Measurements from ENCODE around the gene GSDME.
A peak's percentile ranks its signal among the peaks of the same experiment; 100 is the strongest.

The GSDME gene

GRCh38 chr7:24701261-24702235, 55.7 kb downstream of the GSDME start:
- DNase-seq, result no peak

- no peak for DNase-seq
Observed at GRCh38 chr7:24700521-24701260, 56.6 kb downstream of the GSDME start.

DNA sequence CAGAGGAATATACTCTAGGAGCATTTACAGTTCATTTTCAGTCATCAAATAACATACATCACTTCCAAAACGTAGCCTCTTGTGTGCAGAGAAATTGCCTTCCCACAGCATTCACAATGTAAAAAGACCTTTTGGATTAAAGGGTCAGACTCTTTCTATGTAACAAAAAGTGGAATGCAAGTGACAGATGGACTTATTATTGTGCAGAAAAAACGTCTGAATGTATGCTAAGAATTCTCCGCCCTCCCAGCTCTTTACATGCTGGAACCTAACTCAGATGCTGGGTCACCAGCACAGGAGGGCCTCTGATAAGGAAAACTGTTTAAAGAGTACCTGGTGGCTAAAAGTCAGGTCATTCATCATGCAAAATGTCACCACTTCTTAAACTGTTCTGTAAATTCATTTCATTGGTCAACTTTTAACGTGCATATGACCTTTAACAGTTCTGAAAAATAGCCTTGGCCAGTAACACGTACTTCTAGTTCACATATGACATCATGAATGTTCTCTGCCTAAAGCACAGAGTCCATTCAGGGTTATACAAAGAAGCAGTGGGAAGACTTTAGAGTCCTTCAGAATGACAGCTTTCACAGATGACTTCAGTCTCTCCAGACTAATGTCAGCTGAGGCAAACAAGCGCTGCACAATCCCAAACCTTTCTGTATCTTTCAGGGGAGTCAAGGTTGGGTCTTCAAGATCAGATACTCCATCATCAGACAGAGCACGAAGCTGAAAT, 58.6 kb downstream of the GSDME start:
- no peak for DNase-seq

DNA sequence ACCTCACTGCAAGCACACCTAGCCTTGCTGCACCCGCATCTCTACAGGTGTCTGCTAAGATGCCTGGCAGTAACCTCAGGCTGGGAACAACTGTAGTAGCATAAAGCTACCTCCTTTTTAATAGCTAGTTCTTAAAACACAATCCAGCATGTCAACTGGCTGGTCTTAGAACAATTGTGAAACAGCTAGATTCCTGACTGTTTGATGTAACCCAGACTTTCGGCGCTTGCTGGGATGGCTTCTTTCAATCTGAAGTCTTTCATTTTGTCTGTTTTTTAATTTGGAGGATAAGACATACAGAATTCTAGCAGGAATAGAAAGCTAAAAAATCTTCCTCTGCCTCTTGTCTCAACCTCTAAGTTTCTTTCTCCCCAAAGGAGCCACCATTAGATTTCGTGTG, 59.8 kb downstream of the GSDME start:
- no peak for DNase-seq

DNA sequence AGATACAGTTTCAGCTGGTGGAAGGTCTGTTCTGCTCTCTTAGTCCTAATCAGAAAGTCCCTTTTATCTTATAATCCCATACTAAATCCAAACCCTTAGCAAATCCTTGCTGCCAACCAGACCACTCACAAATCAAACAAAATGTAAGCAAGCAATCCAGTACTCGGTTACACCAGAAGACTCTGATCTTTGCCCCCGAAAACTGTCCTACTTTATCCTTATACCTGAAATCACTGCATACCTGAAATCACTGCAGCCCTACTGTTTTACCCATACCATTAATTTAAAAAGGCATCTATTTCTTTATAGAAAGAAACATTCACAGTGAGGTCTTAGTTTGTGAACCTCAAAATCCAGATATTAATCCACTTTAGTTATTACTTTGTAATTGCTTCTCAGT, 64.7 kb downstream of the GSDME start:
- no peak for DNase-seq

DNA sequence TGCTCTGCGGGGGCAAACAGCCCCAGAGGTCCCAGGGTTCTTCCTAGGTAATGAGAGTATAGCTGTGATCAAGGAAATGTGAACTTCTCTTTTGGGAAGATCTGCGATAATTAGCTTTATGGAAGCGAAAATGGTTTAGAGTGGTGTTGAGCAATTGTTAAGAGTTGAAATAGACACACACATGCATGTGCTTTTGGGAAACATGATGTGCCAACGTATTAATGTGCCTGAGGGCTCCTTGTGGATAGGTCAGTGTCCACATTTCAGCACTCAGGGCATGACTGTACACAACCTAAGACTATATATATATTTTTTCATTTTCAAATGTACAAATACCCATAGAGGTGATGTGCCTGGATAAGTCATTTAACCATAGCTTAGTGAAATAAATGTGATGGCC, 67.0 kb downstream of the GSDME start:
- DNase-seq, result no peak

DNA sequence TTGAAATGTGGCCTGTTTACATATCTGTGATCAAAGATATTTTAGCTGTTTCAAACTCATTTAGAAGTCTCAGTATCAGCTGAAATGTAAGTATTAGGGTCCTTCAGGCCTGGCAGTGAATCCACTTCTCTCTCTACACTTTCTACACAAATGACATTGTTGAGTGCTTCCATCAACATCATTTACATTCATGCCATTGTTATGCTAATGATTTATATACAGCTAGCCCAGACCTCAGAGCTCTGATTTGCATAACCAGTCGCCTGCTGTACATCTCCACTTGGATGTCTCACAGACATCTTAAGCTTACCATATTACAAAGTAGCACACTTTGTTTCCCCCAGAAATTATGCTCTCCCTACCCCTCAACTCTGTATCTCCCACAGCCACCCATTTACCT, 71.6 kb downstream of the GSDME start:
- DNase-seq, result no peak

DNA sequence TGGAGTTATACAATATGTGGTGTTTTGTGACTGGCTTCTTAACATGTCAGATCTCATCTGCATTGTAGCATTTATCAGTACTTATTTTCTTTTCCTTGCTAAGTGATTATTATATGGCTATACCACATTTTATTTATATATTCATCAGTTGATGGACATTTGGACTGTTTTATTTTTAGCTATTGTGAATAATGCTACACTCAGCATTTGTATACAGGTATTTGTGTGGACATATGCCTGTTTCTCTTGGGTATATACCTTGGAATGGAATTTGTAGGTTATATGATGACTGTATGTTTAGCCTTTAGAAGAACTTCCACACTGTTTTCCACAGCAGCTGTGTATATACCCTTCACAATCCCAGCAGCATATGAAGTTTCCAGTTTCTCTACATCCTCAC, 86.5 kb downstream of the GSDME start:
- no peak for DNase-seq

GRCh38 chr7:24669971-24670591, 87.2 kb downstream of the GSDME start:
- no peak for DNase-seq

DNA sequence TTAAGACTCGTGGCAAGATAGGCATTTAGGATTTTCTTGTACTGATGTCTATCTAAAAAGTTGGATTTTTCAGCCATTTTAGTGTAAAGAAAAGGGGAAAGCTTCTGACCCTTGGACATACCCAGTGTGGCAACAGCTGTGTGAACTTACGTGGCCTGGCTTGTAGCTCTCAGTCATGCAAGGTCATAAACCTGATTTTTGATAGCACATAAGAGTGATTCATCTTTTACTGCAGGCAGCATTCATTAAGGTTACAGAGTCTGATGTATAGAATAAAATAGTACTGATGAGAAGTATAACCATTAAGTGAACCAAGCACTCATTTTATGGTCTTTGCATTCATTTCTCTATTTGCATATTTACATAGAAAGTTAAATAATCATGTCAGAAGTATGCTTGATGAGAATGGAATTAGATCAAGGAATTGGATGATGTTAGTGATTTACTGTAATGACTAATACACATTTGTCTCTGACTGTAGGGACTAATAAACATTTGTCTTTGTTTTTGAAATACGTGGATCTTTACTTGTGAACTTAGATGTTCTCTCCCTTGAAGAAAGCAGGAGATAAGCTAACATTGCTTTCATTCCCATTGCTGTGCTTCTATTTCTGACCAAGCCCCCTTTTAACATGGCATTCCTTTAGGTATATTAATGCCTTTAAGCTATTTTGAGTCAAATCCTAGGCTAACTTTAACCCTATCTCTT, 88.2 kb downstream of the GSDME start:
- no peak for DNase-seq

GRCh38 chr7:24665564-24666294, 91.5 kb downstream of the GSDME start:
- peak; percentile 19 for DNase-seq

GRCh38 chr7:24660546-24660945, 96.7 kb downstream of the GSDME start:
- no peak for DNase-seq

DNA sequence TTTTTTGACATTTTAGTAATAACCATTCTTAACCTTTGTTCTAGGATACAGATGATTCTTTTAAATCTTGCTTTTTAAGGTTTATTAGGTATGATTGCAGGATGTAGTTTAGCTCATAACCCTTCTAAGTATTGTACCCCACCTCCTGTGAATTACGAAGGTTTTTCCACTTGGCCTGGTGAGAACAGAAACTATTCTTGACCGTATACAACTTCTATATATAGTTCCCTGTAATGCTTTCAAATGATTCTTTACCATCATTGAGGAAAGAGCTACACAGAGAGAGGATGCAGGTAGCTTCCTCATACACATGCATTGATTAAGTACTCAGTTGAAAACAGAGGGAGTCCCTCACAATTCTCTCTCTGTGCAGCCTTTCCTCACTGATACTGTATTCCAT, 97.8 kb downstream of the GSDME start:
- no peak for DNase-seq

GRCh38 chr7:24657980-24658379, 99.3 kb downstream of the GSDME start:
- DNase-seq, result no peak

GRCh38 chr7:24656608-24657007, 100.7 kb downstream of the GSDME start:
- DNase-seq, result no peak

- DNase-seq, result no peak
Observed at GRCh38 chr7:24654305-24654704, 103.0 kb downstream of the GSDME start.

DNA sequence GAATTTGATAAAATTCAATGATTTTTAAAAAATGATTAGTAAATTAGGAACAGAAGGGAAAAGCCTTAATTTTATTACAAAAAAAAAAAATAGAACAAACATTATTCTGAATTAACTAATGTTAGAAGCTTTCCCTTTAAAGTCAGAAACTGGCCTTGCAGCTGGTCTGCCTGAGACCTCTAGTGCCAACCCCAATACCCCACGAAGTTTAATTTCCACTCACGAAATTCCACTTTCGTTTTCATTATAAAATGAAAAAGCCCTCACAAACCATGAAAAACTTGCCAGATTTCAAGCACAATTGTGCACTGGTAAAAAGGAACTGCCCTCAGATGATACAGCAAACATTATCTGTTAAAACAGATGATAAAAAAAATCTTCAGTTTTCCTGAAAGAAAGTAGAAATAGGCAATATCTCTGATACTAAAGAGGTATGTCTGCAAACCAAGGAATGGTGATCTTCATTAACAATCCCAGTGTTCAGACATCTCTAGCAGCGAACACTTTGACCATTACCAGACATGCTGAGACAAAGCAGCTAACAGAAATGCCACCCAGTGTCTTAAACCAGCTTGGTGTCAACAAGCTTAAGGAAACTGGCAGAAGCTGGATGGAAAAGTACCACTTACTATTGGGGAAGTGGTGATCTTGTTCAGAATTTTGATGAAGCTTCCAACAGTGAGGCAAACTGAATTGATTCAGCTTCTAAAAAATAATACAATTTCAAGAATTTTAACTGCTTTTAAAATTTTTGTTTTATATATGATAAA, 103.8 kb downstream of the GSDME start:
- DNase-seq, result no peak

- no peak for DNase-seq
Observed at GRCh38 chr7:24652251-24652939, 104.9 kb downstream of the GSDME start.
